A673 (cell line): Measurements from ENCODE around the gene MAP1LC3B2. TPM values are rescaled to one million over a fixed set of nuclear protein-coding genes. Genes with fewer than 3 reads are reported as not detected.

ENCODE experiments used
- BruUV-seq: library from RNA; stranded (reverse); fragments of 400-500 nt; replicated peaks from 2 replicates; lab custom pipeline; 2021; lab: Mats Ljungman, UMichigan
- CTCF ChIA-PET: fragments of 300-600 bp; sonication (Branson Sonifier 250); formaldehyde crosslinking; loops from one replicate; lab custom pipeline; 2022; ENCODE audit warnings: antibody characterized with exemption; lab: Charles Lee
- POLR2A ChIA-PET: fragments of 300-600 bp; sonication (Branson Sonifier 250); formaldehyde crosslinking; loops from one replicate; lab custom pipeline; 2022; ENCODE audit warnings: antibody characterized with exemption; ENCODE audit not compliant: low non-redundant PET; lab: Charles Lee
- DNase-seq: peaks from one replicate; pipeline ENCODE4 v3.0.0-alpha.2; 2015; ENCODE audit warnings: low spot score
- H3K27ac ChIP-seq: fragments of 200-600 bp; sonication (generic); 2 replicates; pipeline ENCODE4 v1.5.1; 2016; ENCODE audit warnings: mixed run types, low read depth, mild to moderate bottlenecking, mixed read lengths, antibody characterized with exemption, low read length; ENCODE audit not compliant: poor library complexity, severe bottlenecking
- H3K27me3 ChIP-seq: fragments of 200-600 bp; sonication (generic); replicated peaks from 2 replicates; pipeline ENCODE4 v1.6.1; 2017; ENCODE audit warnings: mixed run types, low read depth, mild to moderate bottlenecking, mixed read lengths, antibody characterized with exemption, low read length; ENCODE audit not compliant: insufficient read depth, poor library complexity
- H3K36me3 ChIP-seq: fragments of 200-600 bp; sonication (generic); 2 replicates; pipeline ENCODE4 v1.6.1; 2016; ENCODE audit warnings: mixed run types, mild to moderate bottlenecking, mixed read lengths, antibody characterized with exemption, low read length; ENCODE audit not compliant: insufficient read depth, poor library complexity, severe bottlenecking
- H3K4me1 ChIP-seq: fragments of 200-600 bp; sonication (generic); 2 replicates; pipeline ENCODE4 v1.6.1; 2017; ENCODE audit warnings: mixed run types, mild to moderate bottlenecking, mixed read lengths, antibody characterized with exemption, low read length; ENCODE audit not compliant: insufficient read depth, poor library complexity, severe bottlenecking
- H3K4me3 ChIP-seq: fragments of 200-600 bp; sonication (generic); 2 replicates; pipeline ENCODE4 v1.5.1; 2016; ENCODE audit warnings: low read depth, mixed run types, mild to moderate bottlenecking, mixed read lengths, low read length; ENCODE audit not compliant: poor library complexity, severe bottlenecking
- H3K9me3 ChIP-seq: fragments of 200-600 bp; sonication (generic); 2 replicates; pipeline ENCODE4 v1.6.1; 2016; ENCODE audit warnings: mixed run types, low read depth, mild to moderate bottlenecking, mixed read lengths, antibody characterized with exemption, low read length; ENCODE audit not compliant: poor library complexity, severe bottlenecking
- CTCF ChIP-seq: fragments of 300-800, 200-600 bp; sonication (generic); conservative IDR thresholded peaks from 2 replicates; pipeline ENCODE4 v1.5.1; 2017; ENCODE audit warnings: low read depth, mild to moderate bottlenecking, antibody characterized with exemption, low read length, moderate library complexity, mixed read lengths
- EZH2 ChIP-seq: fragments of 200-600 bp; sonication (generic); IDR thresholded peaks from 2 replicates; pipeline ENCODE4 v1.6.1; 2017; ENCODE audit warnings: borderline replicate concordance, low read depth, mild to moderate bottlenecking, mixed read lengths, antibody characterized with exemption, low read length; ENCODE audit not compliant: poor library complexity, severe bottlenecking
- intact Hi-C: fragments of 100-400 bp; cut with micrococcal nuclease; formaldehyde crosslinking; loops from one replicate; pipeline ENCODE4 v1.10.0; 2022; ENCODE audit not compliant: unreplicated experiment
- total RNA-seq: library from RNA; stranded (reverse); gene quantifications from 2 replicates; pipeline ENCODE4 v1.2.3, GENCODE V29; 2021

The MAP1LC3B2 gene
- total RNA-seq, 1 experiment from 2014 or later: 1.7 TPM

- H3K4me1 ChIP-seq: peaks cover 28% of the 10 kb centered on the region
- POLR2A ChIA-PET: no interaction called here
- DNase-seq: peak; percentile 82
- TF ChIP-seq EZH2 (no peak), CTCF (no peak)
- peak overlapping the region; percentile 1 for H3K27ac ChIP-seq
- CTCF ChIA-PET: interaction anchor here (0.6 kb wide), 1 partner anchor 58 kb away, joined by 4 read pairs; no protein-coding TSS in a partner anchor
- no peaks in the 10 kb centered on the region for H3K27me3 ChIP-seq
- intact Hi-C loops: no loop called here
- no peaks in the 10 kb centered on the region for H3K36me3 ChIP-seq
- H3K9me3 ChIP-seq: no peaks in the 10 kb centered on the region
- no peak overlapping the region for H3K4me3 ChIP-seq
- BruUV-seq: no TSS peak
Observed at GRCh38 chr12:116520801-116521471, 38.2 kb upstream of the MAP1LC3B2 start.

DNA sequence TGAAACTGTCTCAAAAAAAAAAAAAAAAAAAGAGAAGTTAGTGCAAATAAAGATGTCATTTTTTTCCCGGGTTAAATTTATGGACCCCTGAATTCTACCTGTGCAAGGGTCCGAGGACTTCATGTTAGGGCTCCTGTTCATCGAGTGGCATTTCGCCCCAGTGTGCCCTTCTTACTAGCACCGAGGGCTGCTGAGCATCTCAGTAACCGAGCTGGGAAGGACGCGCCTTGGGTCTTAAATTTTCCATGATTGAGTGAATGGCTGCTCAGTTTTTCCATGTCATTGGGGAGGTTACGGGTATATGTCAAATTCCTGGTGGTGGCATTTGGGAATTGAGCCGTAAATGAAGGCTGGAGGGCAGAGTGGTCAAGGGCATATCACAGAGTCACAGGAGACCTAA is 34.9 kb upstream of the MAP1LC3B2 start:
- Histone ChIP-seq H3K4me3 (no peak overlapping the region), H3K4me1 (peaks cover 46% of the 10 kb centered on the region), H3K36me3 (no peaks in the 10 kb centered on the region), H3K9me3 (no peaks in the 10 kb centered on the region), H3K27me3 (no peaks in the 10 kb centered on the region), H3K27ac (no peak overlapping the region)
- TF ChIP-seq EZH2: no peak
- TF ChIP-seq CTCF: no peak
- no TSS peak for BruUV-seq
- POLR2A ChIA-PET: interaction anchor here (0.6 to 0.7 kb wide), 2 partner anchors 15 to 267 kb away, joined by 4 to 11 read pairs; no protein-coding TSS in a partner anchor
- DNase-seq: no peak
- CTCF ChIA-PET: no interaction called here
- intact Hi-C loops: no loop called here

- Histone ChIP-seq H3K36me3 (no peaks in the 10 kb centered on the region), H3K9me3 (no peaks in the 10 kb centered on the region), H3K4me1 (peaks cover 46% of the 10 kb centered on the region), H3K27ac (no peak overlapping the region), H3K27me3 (no peaks in the 10 kb centered on the region), H3K4me3 (no peak overlapping the region)
- no TSS peak for BruUV-seq
- ChIA-PET POLR2A (interaction anchor here (0.6 kb wide), 1 partner anchor 267 kb away, joined by 4 read pairs; no protein-coding TSS in a partner anchor), CTCF (no interaction called here)
- intact Hi-C loops: no loop called here
- DNase-seq: peak; percentile 81
- no peak for TF ChIP-seq EZH2
- 0 out of 2 replicates have a peak, but pooled peaks have one; percentile 14 for TF ChIP-seq CTCF
Observed at GRCh38 chr12:116524964-116525379, 34.2 kb upstream of the MAP1LC3B2 start.
